Measurements from ENCODE around the gene FRMD4B. TPM values are rescaled to one million over a fixed set of nuclear protein-coding genes. Genes with fewer than 3 reads are reported as not detected.

Gene FRMD4B
- total RNA-seq, 2 donors from 2014 or later, result 57.5 to 86.1 TPM

GRCh38 chr3:69419276-69419675 is 33.4 kb upstream of the FRMD4B start:
- no peaks in the 10 kb centered on the region for H3K4me1 ChIP-seq (ENCODE audit: control insufficient read depth in 1 of 2, low read depth in 2 of 2)
- H3K4me3 ChIP-seq, result no peak overlapping the region
- DNase-seq (ENCODE audit: low spot score) (no peak), ATAC-seq (ENCODE audit: insufficient number of reproducible peaks, low FRiP score, low read depth) (no peak)
- H3K27me3 ChIP-seq (replicated peaks; ENCODE audit: insufficient read depth), result no peaks in the 10 kb centered on the region
- no peak overlapping the region for H3K27ac ChIP-seq
- H3K36me3 ChIP-seq, result no peaks in the 10 kb centered on the region
- H3K9me3 ChIP-seq, result no peaks in the 10 kb centered on the region
- no peak for TF ChIP-seq CTCF (IDR thresholded peaks at IDR 0.05)

GRCh38 chr3:69417541-69418078 is 31.7 kb upstream of the FRMD4B start:
- ATAC-seq (ENCODE audit: insufficient number of reproducible peaks, low FRiP score, low read depth), result no peak
- Histone ChIP-seq H3K36me3 (no peaks in the 10 kb centered on the region), H3K9me3 (no peaks in the 10 kb centered on the region), H3K4me3 (no peak overlapping the region), H3K4me1 (ENCODE audit: control insufficient read depth in 1 of 2, low read depth in 2 of 2) (no peaks in the 10 kb centered on the region), H3K27ac (no peak overlapping the region), H3K27me3 (replicated peaks; ENCODE audit: insufficient read depth) (no peaks in the 10 kb centered on the region)
- DNase-seq (ENCODE audit: low spot score), result no peak
- no peak for TF ChIP-seq CTCF (IDR thresholded peaks at IDR 0.05)

GRCh38 chr3:69413551-69414207 is 27.8 kb upstream of the FRMD4B start:
- no peaks in the 10 kb centered on the region for H3K9me3 ChIP-seq
- H3K4me3 ChIP-seq, result no peak overlapping the region
- no peak overlapping the region for H3K27ac ChIP-seq
- DNase-seq (ENCODE audit: low spot score) (no peak), ATAC-seq (ENCODE audit: insufficient number of reproducible peaks, low FRiP score, low read depth) (no peak)
- H3K4me1 ChIP-seq (ENCODE audit: control insufficient read depth in 1 of 2, low read depth in 2 of 2), result peaks cover 0 to 12% of the 10 kb centered on the region in 2 donors
- no peaks in the 10 kb centered on the region for H3K27me3 ChIP-seq (replicated peaks; ENCODE audit: insufficient read depth)
- no peaks in the 10 kb centered on the region for H3K36me3 ChIP-seq
- TF ChIP-seq CTCF (IDR thresholded peaks at IDR 0.05), result no peak

GRCh38 chr3:69411346-69411745 is 25.5 kb upstream of the FRMD4B start:
- no peak for TF ChIP-seq CTCF (IDR thresholded peaks at IDR 0.05)
- no peak overlapping the region for H3K27ac ChIP-seq
- no peaks in the 10 kb centered on the region for H3K36me3 ChIP-seq
- no peak overlapping the region for H3K4me3 ChIP-seq
- no peaks in the 10 kb centered on the region for H3K27me3 ChIP-seq (replicated peaks; ENCODE audit: insufficient read depth)
- peaks cover 0 to 12% of the 10 kb centered on the region in 2 donors for H3K4me1 ChIP-seq (ENCODE audit: control insufficient read depth in 1 of 2, low read depth in 2 of 2)
- no peaks in the 10 kb centered on the region for H3K9me3 ChIP-seq
- no peak for ATAC-seq (ENCODE audit: insufficient number of reproducible peaks, low FRiP score, low read depth)
- DNase-seq (ENCODE audit: low spot score), result no peak

GRCh38 chr3:69410301-69410700 is 24.4 kb upstream of the FRMD4B start:
- H3K27me3 ChIP-seq (replicated peaks; ENCODE audit: insufficient read depth), result no peaks in the 10 kb centered on the region
- peak; percentile 75 for TF ChIP-seq CTCF (IDR thresholded peaks at IDR 0.05)
- ATAC-seq (ENCODE audit: insufficient number of reproducible peaks, low FRiP score, low read depth) (peak; percentile 72), DNase-seq (ENCODE audit: low spot score) (peak; percentile 25)
- peaks cover under 1% of the 10 kb centered on the region for H3K9me3 ChIP-seq
- peak overlapping the region; percentile 34 for H3K4me3 ChIP-seq
- peaks cover 0 to 12% of the 10 kb centered on the region in 2 donors for H3K4me1 ChIP-seq (ENCODE audit: control insufficient read depth in 1 of 2, low read depth in 2 of 2)
- no peak overlapping the region for H3K27ac ChIP-seq
- no peaks in the 10 kb centered on the region for H3K36me3 ChIP-seq
